Stomach (tissue), 4 donors: Measurements from ENCODE around the gene PLEKHM3.

ENCODE experiments used
- CTCF ChIP-seq, 7 experiments: fragments of 450-650 bp in 4 of 7; fragments of 200-600 bp in 3 of 7; sonication (generic) in 3 of 7; IDR thresholded peaks; one replicate each; pipeline ENCODE4 v1.5.1; 2016 to 2019; ENCODE audit warnings: antibody characterized with exemption in 7 of 7, control low read depth in 2 of 7, mild to moderate bottlenecking in 1 of 7
- EP300 ChIP-seq: sonication (generic); formaldehyde crosslinking; IDR thresholded peaks from one replicate; pipeline ENCODE4 v1.6.1; 2017; ENCODE audit warnings: antibody characterized with exemption
- POLR2A ChIP-seq, 4 donors: fragments of 450-650 bp; IDR thresholded peaks; one replicate each; pipeline ENCODE4 v1.6.1; 2016; ENCODE audit warnings: antibody characterized with exemption in 4 of 4, control low read depth in 2 of 4, mild to moderate bottlenecking in 1 of 4, moderate library complexity in 1 of 4
- POLR2AphosphoS5 ChIP-seq, 3 donors: sonication (generic); formaldehyde crosslinking; IDR thresholded peaks; one replicate each; pipeline ENCODE4 v1.6.1; 2016; ENCODE audit warnings: antibody characterized with exemption in 3 of 3

GRCh38 chr2:207852791-207853190, 172.5 kb downstream of the PLEKHM3 start:
- TF ChIP-seq CTCF (IDR thresholded peaks at IDR 0.05) (no peak), POLR2AphosphoS5 (IDR thresholded peaks at IDR 0.05) (no peak), EP300 (no peak), POLR2A (IDR thresholded peaks at IDR 0.05) (no peak)
